RWPE2 (cell line): Measurements from ENCODE around the gene KDM4C.
A peak's percentile ranks its signal among the peaks of the same experiment; 100 is the strongest.

Experiments
- ATAC-seq: fragments of 200-7000 bp; cut with Tn5 transposase; 3 replicates; pipeline ENCODE4 v1.9.1; 2021; ENCODE audit warnings: low read depth
- DNase-seq: peaks from one replicate; pipeline ENCODE4 v3.0.0-alpha.2; 2020; ENCODE audit warnings: low spot score
- H3K27ac ChIP-seq: fragments of 450-650 bp; 2 replicates; pipeline ENCODE4 v1.5.1; 2017; ENCODE audit warnings: mild to moderate bottlenecking; ENCODE audit not compliant: poor library complexity, severe bottlenecking
- H3K27me3 ChIP-seq: fragments of 250-450 bp; sonication (Bioruptor Pico); 2 replicates; pipeline ENCODE4 v1.5.1; 2021; ENCODE audit warnings: mild to moderate bottlenecking, moderate library complexity; ENCODE audit not compliant: insufficient read depth, poor library complexity, severe bottlenecking
- H3K36me3 ChIP-seq: fragments of 250-450 bp; sonication (Bioruptor Pico); 2 replicates; pipeline ENCODE4 v1.5.1; 2020; ENCODE audit warnings: low read depth, mild to moderate bottlenecking, moderate library complexity
- H3K4me1 ChIP-seq: fragments of 250-450 bp; sonication (Bioruptor Pico); 2 replicates; pipeline ENCODE4 v1.5.1; 2021; ENCODE audit warnings: mild to moderate bottlenecking, moderate library complexity; ENCODE audit not compliant: insufficient read depth, poor library complexity, severe bottlenecking
- H3K4me3 ChIP-seq: fragments of 250-450 bp; sonication (Bioruptor Pico); 2 replicates; pipeline ENCODE4 v1.5.1; 2021; ENCODE audit warnings: mild to moderate bottlenecking, moderate library complexity; ENCODE audit not compliant: severe bottlenecking
- H3K9me3 ChIP-seq: fragments of 250-450 bp; sonication (Bioruptor Pico); 2 replicates; pipeline ENCODE4 v1.5.1; 2021; ENCODE audit warnings: mild to moderate bottlenecking, moderate library complexity; ENCODE audit not compliant: severe bottlenecking
- TF ChIP-seq, protein P1 (sequence below): fragments of 450-650 bp; IDR thresholded peaks from one replicate; pipeline ENCODE4 v1.5.1; 2017; ENCODE audit warnings: mild to moderate bottlenecking, moderate library complexity; ENCODE audit not compliant: poor library complexity, severe bottlenecking

The KDM4C gene

DNA sequence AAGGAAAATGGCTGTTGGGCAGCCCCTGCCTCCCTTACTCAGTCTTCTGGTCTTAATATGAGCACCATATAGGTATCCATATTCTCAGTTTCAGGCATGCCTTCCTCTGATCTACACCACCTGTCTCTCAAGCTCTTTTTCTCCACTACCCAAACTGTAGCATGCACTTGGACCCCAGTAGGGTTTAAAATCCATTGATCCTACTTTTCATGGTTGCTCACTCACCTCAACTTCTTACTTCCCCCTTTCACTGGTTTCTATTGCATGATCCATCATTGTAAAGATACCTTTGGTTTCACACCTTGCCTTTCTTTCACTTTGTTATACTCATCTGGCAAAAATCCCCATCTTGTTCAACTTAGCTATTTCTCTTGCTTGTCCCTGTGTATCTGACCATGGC, 159.4 kb downstream of the KDM4C start:
- TF ChIP-seq, protein P1, sequence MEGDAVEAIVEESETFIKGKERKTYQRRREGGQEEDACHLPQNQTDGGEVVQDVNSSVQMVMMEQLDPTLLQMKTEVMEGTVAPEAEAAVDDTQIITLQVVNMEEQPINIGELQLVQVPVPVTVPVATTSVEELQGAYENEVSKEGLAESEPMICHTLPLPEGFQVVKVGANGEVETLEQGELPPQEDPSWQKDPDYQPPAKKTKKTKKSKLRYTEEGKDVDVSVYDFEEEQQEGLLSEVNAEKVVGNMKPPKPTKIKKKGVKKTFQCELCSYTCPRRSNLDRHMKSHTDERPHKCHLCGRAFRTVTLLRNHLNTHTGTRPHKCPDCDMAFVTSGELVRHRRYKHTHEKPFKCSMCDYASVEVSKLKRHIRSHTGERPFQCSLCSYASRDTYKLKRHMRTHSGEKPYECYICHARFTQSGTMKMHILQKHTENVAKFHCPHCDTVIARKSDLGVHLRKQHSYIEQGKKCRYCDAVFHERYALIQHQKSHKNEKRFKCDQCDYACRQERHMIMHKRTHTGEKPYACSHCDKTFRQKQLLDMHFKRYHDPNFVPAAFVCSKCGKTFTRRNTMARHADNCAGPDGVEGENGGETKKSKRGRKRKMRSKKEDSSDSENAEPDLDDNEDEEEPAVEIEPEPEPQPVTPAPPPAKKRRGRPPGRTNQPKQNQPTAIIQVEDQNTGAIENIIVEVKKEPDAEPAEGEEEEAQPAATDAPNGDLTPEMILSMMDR: no peak
- no peaks in the 10 kb centered on the region for H3K9me3 ChIP-seq
- no peak overlapping the region for H3K4me3 ChIP-seq
- H3K36me3 ChIP-seq: no peaks in the 10 kb centered on the region; the same call in 1 of the 2 replicates
- H3K4me1 ChIP-seq: no peaks in the 10 kb centered on the region
- ATAC-seq (no peak), DNase-seq (no peak)
- no peaks in the 10 kb centered on the region for H3K27me3 ChIP-seq
- no peak overlapping the region for H3K27ac ChIP-seq

GRCh38 chr9:6920041-6920440, 162.3 kb downstream of the KDM4C start:
- Histone ChIP-seq H3K4me1 (peaks cover 2% of the 10 kb centered on the region), H3K27me3 (no peaks in the 10 kb centered on the region), H3K9me3 (no peaks in the 10 kb centered on the region), H3K36me3 (no peaks in the 10 kb centered on the region; the same call in 1 of the 2 replicates), H3K27ac (no peak overlapping the region), H3K4me3 (no peak overlapping the region)
- TF ChIP-seq, protein P1: no peak
- DNase-seq (no peak), ATAC-seq (no peak)

GRCh38 chr9:6921315-6921714, 163.5 kb downstream of the KDM4C start:
- H3K36me3 ChIP-seq: no peaks in the 10 kb centered on the region; the same call in 1 of the 2 replicates
- H3K4me3 ChIP-seq: no peak overlapping the region
- H3K9me3 ChIP-seq: no peaks in the 10 kb centered on the region
- no peak overlapping the region for H3K27ac ChIP-seq
- ATAC-seq: no peak
- TF ChIP-seq, protein P1: no peak
- DNase-seq: no peak
- H3K4me1 ChIP-seq: peaks cover 2% of the 10 kb centered on the region
- no peaks in the 10 kb centered on the region for H3K27me3 ChIP-seq

- TF ChIP-seq, protein P1: no peak
- H3K4me1 ChIP-seq: peaks cover 2% of the 10 kb centered on the region
- DNase-seq (no peak), ATAC-seq (peak; percentile 44; the same call in 2 of the 3 replicates)
- H3K27ac ChIP-seq: no peak overlapping the region
- no peaks in the 10 kb centered on the region; the same call in 1 of the 2 replicates for H3K36me3 ChIP-seq
- H3K27me3 ChIP-seq: no peaks in the 10 kb centered on the region
- H3K4me3 ChIP-seq: no peak overlapping the region
- no peaks in the 10 kb centered on the region for H3K9me3 ChIP-seq
Measured at GRCh38 chr9:6922124-6922676, 164.4 kb downstream of the KDM4C start.

GRCh38 chr9:6922680-6923079, 164.9 kb downstream of the KDM4C start:
- DNase-seq (no peak), ATAC-seq (no peak)
- Histone ChIP-seq H3K27me3 (no peaks in the 10 kb centered on the region), H3K36me3 (no peaks in the 10 kb centered on the region; the same call in 1 of the 2 replicates), H3K4me3 (no peak overlapping the region), H3K9me3 (no peaks in the 10 kb centered on the region), H3K27ac (no peak overlapping the region), H3K4me1 (peaks cover 2% of the 10 kb centered on the region)
- TF ChIP-seq, protein P1: no peak
